ENCODE measurements around the gene JAM3. TPM values are rescaled to one million over a fixed set of nuclear protein-coding genes. Genes with fewer than 3 reads are reported as not detected.
A peak's percentile ranks its signal among the peaks of the same experiment; 100 is the strongest.

The JAM3 gene
- total and polyA plus RNA-seq, 2 of the 4 experiments (the other 2 are of a cell fraction) = 38.0 to 71.5 TPM

DNA sequence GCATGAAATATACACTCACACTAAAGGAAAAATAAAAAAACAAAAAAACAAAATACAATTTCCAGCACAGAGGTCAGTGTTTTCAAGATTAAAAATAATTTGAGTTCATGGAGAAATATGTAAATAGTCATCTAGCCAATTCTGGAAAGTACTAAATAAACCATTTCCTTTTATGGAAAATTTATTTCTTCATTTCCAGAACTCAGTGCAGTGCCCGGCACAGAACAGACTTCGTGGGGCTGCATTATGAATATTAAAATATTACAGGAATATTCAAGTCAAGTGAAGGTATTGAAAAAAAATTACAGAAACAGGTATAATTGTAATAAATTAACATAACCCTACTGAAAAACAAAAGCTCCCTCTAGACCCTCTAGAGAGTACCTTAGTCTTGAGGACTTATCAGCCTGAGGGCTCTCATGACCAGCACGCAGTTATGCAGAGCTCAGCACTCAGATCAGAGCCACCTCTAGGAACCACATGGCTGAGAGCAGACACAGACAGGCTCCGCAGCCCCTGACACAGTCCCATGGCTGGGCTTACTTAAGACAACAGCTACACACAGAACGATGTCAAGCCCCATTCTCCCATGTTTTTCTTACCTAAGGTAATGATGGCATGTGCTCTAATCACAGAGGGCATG lies 109.3 kb downstream of the JAM3 start:
- H3K9me1 ChIP-seq (ENCODE audit: insufficient read depth, low read length) = no peaks in the 10 kb centered on the region; the same call in 1 of the 2 replicates
- no peak overlapping the region; the same call in 1 of the 2 replicates for H4K5ac ChIP-seq (ENCODE audit: low read depth, low read length)
- WGBS, 2 experiments (ENCODE audit: extremely low coverage in 2 of 2, insufficient read length in 1 of 2) = no CpG with 5 or more reads among the region's 5 CpGs
- no peak overlapping the region; the same call in 1 of the 2 replicates for H3K27ac ChIP-seq (ENCODE audit: insufficient read depth, low read length)
- H2BK120ac ChIP-seq (ENCODE audit: low read depth, low read length) = no peak overlapping the region
- no peaks in the 10 kb centered on the region for H3K9me3 ChIP-seq (ENCODE audit: control insufficient read depth, insufficient read depth, low read length)
- no peak overlapping the region for H3K23ac ChIP-seq (ENCODE audit: low read depth, low read length)
- no peak overlapping the region for H2AK5ac ChIP-seq (ENCODE audit: low read depth, low read length)
- H3K4ac ChIP-seq (ENCODE audit: low read depth, low read length) = no peak overlapping the region
- no peak overlapping the region for H3K14ac ChIP-seq (replicated peaks; ENCODE audit: low read depth, low read length)
- H3K9ac ChIP-seq (ENCODE audit: low read depth, low read length) = no peak overlapping the region
- ChIA-PET CTCF (no interaction called here), POLR2A (ENCODE audit: unreplicated experiment) (no interaction called here)
- intact Hi-C loops (cut with micrococcal nuclease) (no loop called here), in situ Hi-C loops (cut with MboI; ENCODE audit: low sequenced_read_pairs) (no loop called here), dilution Hi-C loops (cut with HindIII; ENCODE audit: low sequenced_read_pairs, unreplicated experiment) (no loop called here)
- no peak overlapping the region for H3K18ac ChIP-seq (ENCODE audit: low read depth, low read length)
- no peak overlapping the region for H3K56ac ChIP-seq (ENCODE audit: extremely low read depth, insufficient read depth, low read length)
- no TSS peak for BruUV-seq (replicated peaks)
- no peak for DNase-seq
- no peaks in the 10 kb centered on the region for H4K20me1 ChIP-seq (ENCODE audit: insufficient read depth, low read length)
- ATAC-seq (ENCODE audit: low read depth) = peak; percentile 68
- H2BK5ac ChIP-seq (ENCODE audit: low read depth, low read length, poor library complexity, severe bottlenecking) = no peak overlapping the region
- TF ChIP-seq NFE2L2 (IDR thresholded peaks at IDR 0.05; ENCODE audit: low read depth, low read length) (no peak), FOS (IDR thresholded peaks at IDR 0.05; ENCODE audit: low read depth, low read length) (no peak), CTCF (conservative IDR thresholded peaks at IDR 0.05; ENCODE audit: low read depth, low read length) (no peak)
- no peak overlapping the region for H4K8ac ChIP-seq (ENCODE audit: low read depth in 2 of 2, low read length in 2 of 2)
- no peak overlapping the region for H3K4me3 ChIP-seq (ENCODE audit: insufficient read depth, low read depth, low read length)
- no peak overlapping the region for H2AK9ac ChIP-seq (replicated peaks; ENCODE audit: low read depth, low read length, poor library complexity)
- no peaks in the 10 kb centered on the region for H3K79me1 ChIP-seq (ENCODE audit: low read depth in 1 of 2, low read length in 2 of 2)
- no peaks in the 10 kb centered on the region for H3K27me3 ChIP-seq (ENCODE audit: control insufficient read depth, insufficient read depth, low read length)
- no peak overlapping the region; the same call in 1 of the 2 replicates for H2BK20ac ChIP-seq (ENCODE audit: low read depth, low read length)
- no peak overlapping the region for H4K91ac ChIP-seq (ENCODE audit: insufficient read depth, low read depth, low read length)
- peaks cover 4% of the 10 kb centered on the region; the same call in 1 of the 2 replicates for H3K4me1 ChIP-seq (ENCODE audit: control insufficient read depth, insufficient read depth, low read length)
- no peak overlapping the region for H3K4me2 ChIP-seq (ENCODE audit: low read depth, low read length)
- no peak overlapping the region for H2AFZ ChIP-seq (replicated peaks; ENCODE audit: low read length, poor library complexity)
- H3K36me3 ChIP-seq (ENCODE audit: control insufficient read depth, insufficient read depth, low read length) = peaks cover 16% of the 10 kb centered on the region
- H2BK15ac ChIP-seq (ENCODE audit: low read depth, low read length) = no peak overlapping the region
